ENCODE measurements around the gene PKN3. TPM values are rescaled to one million over a fixed set of nuclear protein-coding genes. Genes with fewer than 3 reads are reported as not detected.

The PKN3 gene
- total RNA-seq, 1 experiment from 2014 or later: 1.1 TPM

DNA sequence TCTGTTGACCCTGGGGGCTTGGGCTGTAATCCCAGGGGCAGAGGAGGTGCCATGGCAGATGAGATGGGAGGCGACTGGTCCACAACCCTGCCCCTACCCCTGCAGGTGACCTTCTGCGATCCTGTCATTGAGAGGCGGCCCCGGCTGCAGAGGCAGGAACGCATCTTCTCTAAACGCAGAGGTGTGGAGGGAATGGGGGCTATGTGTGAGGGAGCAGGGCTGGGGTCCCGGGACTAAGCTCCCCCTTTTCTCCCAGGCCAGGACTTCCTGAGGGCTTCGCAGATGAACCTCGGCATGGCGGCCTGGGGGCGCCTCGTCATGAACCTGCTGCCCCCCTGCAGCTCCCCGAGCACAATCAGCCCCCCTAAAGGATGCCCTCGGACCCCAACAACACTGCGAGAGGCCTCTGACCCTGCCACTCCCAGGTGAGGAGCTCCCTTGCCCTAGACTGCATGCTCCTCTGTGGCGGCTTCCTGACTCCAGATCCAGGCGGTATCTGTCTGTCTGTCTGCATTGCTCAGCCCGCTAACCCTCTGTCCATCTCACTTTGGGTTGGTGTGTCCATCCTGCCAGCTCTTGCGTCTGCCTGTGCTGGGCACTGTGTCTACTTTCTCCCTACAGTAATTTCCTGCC, 11.8 kb downstream of the PKN3 start:
- H3K36me3 Mint-ChIP-seq (ENCODE audit: insufficient read depth, unreplicated experiment): no peaks in the 10 kb centered on the region
- POLR2A ChIA-PET: no interaction called here
- H3K4me1 Mint-ChIP-seq (ENCODE audit: insufficient read depth, unreplicated experiment): no peaks in the 10 kb centered on the region
- CTCF ChIA-PET: interaction anchor here (0.6 kb wide), 2 partner anchors 52 to 334 kb away, joined by 3 to 4 read pairs; no protein-coding TSS in a partner anchor
- BruUV-seq (replicated peaks): no TSS peak
- no peaks in the 10 kb centered on the region for H3K9me3 Mint-ChIP-seq (ENCODE audit: unreplicated experiment)
- intact Hi-C loops (cut with micrococcal nuclease): no loop called here
- no peak for DNase-seq (ENCODE audit: unreplicated experiment)
- H3K27me3 Mint-ChIP-seq (ENCODE audit: insufficient read depth, unreplicated experiment): no peaks in the 10 kb centered on the region
- H3K4me3 Mint-ChIP-seq (ENCODE audit: unreplicated experiment): no peak overlapping the region
- TF ChIP-seq, protein P1, sequence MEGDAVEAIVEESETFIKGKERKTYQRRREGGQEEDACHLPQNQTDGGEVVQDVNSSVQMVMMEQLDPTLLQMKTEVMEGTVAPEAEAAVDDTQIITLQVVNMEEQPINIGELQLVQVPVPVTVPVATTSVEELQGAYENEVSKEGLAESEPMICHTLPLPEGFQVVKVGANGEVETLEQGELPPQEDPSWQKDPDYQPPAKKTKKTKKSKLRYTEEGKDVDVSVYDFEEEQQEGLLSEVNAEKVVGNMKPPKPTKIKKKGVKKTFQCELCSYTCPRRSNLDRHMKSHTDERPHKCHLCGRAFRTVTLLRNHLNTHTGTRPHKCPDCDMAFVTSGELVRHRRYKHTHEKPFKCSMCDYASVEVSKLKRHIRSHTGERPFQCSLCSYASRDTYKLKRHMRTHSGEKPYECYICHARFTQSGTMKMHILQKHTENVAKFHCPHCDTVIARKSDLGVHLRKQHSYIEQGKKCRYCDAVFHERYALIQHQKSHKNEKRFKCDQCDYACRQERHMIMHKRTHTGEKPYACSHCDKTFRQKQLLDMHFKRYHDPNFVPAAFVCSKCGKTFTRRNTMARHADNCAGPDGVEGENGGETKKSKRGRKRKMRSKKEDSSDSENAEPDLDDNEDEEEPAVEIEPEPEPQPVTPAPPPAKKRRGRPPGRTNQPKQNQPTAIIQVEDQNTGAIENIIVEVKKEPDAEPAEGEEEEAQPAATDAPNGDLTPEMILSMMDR (IDR thresholded peaks at IDR 0.05; ENCODE audit: unreplicated experiment): no peak
- no peak overlapping the region for H3K27ac Mint-ChIP-seq (ENCODE audit: low read depth, unreplicated experiment)

DNA sequence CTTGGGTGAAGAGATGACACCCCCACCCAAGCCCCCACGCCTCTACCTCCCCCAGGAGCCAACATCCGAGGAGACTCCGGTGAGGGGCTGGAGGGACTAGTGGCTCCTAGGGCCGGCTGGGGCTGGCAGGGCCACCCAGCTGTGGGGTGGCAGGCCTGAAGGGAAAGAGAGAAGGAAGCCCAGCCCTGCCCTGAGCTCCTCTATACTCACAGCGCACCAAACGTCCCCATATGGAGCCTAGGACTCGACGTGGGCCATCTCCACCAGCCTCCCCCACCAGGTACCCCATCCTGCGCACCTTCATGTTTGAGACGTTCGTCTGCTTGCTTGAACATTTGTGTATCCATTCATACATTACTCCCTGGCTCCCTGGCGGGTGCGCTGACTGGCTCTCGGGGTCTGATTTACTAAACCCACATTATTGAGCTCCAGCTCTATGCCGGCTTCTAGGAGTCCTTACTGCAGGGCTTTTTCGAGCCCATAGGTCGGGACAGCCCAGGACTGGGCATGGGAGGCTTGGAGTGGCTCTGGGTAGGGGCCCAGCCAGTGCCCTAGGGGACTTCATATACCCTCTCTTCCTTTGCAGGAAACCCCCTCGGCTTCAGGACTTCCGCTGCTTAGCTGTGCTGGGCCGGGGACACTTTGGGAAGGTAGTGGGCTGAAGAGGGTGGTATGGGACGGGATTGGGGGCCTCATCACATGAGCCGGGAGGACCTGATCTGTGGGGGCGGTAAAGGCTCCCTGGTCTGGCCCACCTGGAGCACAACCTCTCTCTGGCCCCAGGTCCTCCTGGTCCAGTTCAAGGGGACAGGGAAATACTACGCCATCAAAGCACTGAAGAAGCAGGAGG, 12.5 kb downstream of the PKN3 start:
- H3K4me1 Mint-ChIP-seq (ENCODE audit: insufficient read depth, unreplicated experiment): peaks cover 5% of the 10 kb centered on the region
- TF ChIP-seq, protein P1 (IDR thresholded peaks at IDR 0.05; ENCODE audit: unreplicated experiment): no peak
- intact Hi-C loops (cut with micrococcal nuclease): no loop called here
- BruUV-seq (replicated peaks): no TSS peak
- no peaks in the 10 kb centered on the region for H3K9me3 Mint-ChIP-seq (ENCODE audit: unreplicated experiment)
- no peak overlapping the region for H3K27ac Mint-ChIP-seq (ENCODE audit: low read depth, unreplicated experiment)
- ChIA-PET POLR2A (no interaction called here), CTCF (interaction anchor here (0.6 kb wide), 2 partner anchors 51 to 334 kb away, joined by 3 to 4 read pairs; no protein-coding TSS in a partner anchor)
- no peak overlapping the region for H3K4me3 Mint-ChIP-seq (ENCODE audit: unreplicated experiment)
- no peaks in the 10 kb centered on the region for H3K27me3 Mint-ChIP-seq (ENCODE audit: insufficient read depth, unreplicated experiment)
- no peak for DNase-seq (ENCODE audit: unreplicated experiment)
- H3K36me3 Mint-ChIP-seq (ENCODE audit: insufficient read depth, unreplicated experiment): no peaks in the 10 kb centered on the region

DNA sequence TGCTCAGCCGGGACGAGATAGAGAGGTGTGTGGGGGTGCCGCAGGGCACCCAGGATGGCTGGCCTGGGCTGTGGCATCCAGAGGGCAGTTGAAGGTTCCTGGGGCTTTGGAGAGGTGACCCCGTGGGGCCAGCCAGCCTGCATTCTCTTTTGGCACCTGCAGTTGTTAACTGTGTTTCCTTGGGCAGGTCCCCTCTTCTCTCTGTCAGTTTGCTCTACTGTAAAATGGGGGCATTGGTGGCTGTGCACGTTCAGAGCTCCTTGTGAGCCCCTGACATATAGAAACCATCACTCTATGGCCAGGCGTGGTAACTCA, 13.1 kb downstream of the PKN3 start:
- H3K4me3 Mint-ChIP-seq (ENCODE audit: unreplicated experiment): no peak overlapping the region
- TF ChIP-seq, protein P1 (IDR thresholded peaks at IDR 0.05; ENCODE audit: unreplicated experiment): no peak
- no peaks in the 10 kb centered on the region for H3K9me3 Mint-ChIP-seq (ENCODE audit: unreplicated experiment)
- DNase-seq (ENCODE audit: unreplicated experiment): no peak
- no peaks in the 10 kb centered on the region for H3K36me3 Mint-ChIP-seq (ENCODE audit: insufficient read depth, unreplicated experiment)
- ChIA-PET CTCF (interaction anchor here (0.7 kb wide), 1 partner anchor 23 kb away, joined by 3 read pairs; no protein-coding TSS in a partner anchor), POLR2A (no interaction called here)
- peaks cover 5% of the 10 kb centered on the region for H3K4me1 Mint-ChIP-seq (ENCODE audit: insufficient read depth, unreplicated experiment)
- H3K27me3 Mint-ChIP-seq (ENCODE audit: insufficient read depth, unreplicated experiment): no peaks in the 10 kb centered on the region
- BruUV-seq (replicated peaks): no TSS peak
- intact Hi-C loops (cut with micrococcal nuclease): no loop called here
- no peak overlapping the region for H3K27ac Mint-ChIP-seq (ENCODE audit: low read depth, unreplicated experiment)

DNA sequence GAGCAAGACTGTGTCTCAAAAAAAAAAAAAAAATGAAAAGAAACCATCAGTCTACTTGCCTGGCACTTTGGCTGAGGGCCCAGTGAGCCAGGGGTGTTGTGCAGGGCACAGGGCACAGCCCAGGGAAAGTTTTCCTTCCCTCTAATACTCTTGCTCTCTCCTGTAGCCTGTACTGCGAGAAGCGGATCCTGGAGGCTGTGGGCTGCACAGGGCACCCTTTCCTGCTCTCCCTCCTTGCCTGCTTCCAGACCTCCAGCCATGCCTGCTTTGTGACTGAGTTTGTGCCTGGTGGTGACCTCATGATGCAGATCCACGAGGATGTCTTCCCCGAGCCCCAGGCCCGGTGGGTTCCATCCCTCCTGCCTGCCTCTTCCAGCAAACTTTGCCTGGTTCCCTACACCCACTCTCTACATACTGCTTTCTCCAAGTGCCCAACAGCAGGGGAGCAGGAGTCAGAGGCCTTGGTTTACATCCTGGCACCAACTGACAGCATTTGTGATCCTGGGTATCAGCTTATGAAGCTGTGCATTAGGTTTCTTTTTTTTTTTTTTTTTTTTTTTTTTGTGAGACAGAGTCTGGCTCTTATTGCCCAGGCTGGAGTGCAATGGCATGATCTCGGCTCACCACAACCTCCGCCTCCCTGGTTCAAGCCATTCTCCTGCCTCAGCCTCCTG, 14.4 kb downstream of the PKN3 start:
- peaks cover 9% of the 10 kb centered on the region for H3K4me1 Mint-ChIP-seq (ENCODE audit: insufficient read depth, unreplicated experiment)
- ChIA-PET POLR2A (interaction anchor here (0.6 to 1.4 kb wide), 2 partner anchors 26 to 164 kb away, joined by 3 to 7 read pairs; no protein-coding TSS in a partner anchor), CTCF (interaction anchor here (0.6 to 1.2 kb wide), 3 partner anchors 16 to 395 kb away, joined by 3 to 6 read pairs (median 3); no protein-coding TSS in a partner anchor)
- BruUV-seq (replicated peaks): no TSS peak
- TF ChIP-seq, protein P1 (IDR thresholded peaks at IDR 0.05; ENCODE audit: unreplicated experiment): no peak
- no peaks in the 10 kb centered on the region for H3K9me3 Mint-ChIP-seq (ENCODE audit: unreplicated experiment)
- no peak overlapping the region for H3K27ac Mint-ChIP-seq (ENCODE audit: low read depth, unreplicated experiment)
- H3K4me3 Mint-ChIP-seq (ENCODE audit: unreplicated experiment): no peak overlapping the region
- H3K27me3 Mint-ChIP-seq (ENCODE audit: insufficient read depth, unreplicated experiment): no peaks in the 10 kb centered on the region
- intact Hi-C loops (cut with micrococcal nuclease): no loop called here
- no peaks in the 10 kb centered on the region for H3K36me3 Mint-ChIP-seq (ENCODE audit: insufficient read depth, unreplicated experiment)
- no peak for DNase-seq (ENCODE audit: unreplicated experiment)

Data from MCF 10A (cell line).